ENCODE data around the gene PDZD7. TPM values are rescaled to one million over a fixed set of nuclear protein-coding genes. Genes with fewer than 3 reads are reported as not detected.

The PDZD7 gene
- total RNA-seq, 1 experiment from 2014 or later: 0.30 TPM

DNA sequence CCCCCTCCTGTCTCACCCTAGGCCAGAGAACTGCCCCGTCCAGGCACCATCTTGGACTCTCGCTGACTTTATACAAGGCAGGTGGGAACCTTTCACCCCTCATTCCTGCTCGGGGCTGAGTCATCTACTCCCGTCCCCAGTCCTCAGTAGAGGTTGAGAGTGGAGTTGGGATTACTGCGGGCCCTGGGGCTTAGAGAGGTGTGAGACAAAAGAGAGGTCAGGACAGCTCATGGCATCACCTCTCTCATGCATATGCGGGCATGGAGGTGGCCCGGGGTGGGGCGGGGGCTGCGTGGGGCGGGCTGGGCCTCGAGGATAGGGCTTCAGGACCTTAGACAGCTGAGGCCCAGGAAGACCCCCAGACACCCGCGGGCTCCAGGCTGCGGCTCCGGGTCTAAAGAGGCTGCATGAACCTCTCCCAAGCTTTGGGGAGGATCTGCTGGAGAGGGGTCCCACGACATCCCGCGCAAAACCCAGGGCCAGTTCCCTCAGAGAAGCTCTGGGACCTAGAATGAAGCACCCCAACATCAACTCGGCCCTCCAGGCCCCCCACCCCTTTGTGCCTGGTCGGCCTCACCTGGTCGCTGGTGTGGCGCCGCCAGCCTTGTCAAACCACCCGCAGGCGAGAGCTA lies 317 bp downstream of the PDZD7 start:
- no peaks in the 10 kb centered on the region for H3K36me3 ChIP-seq (ENCODE audit: insufficient read depth, low read length, poor library complexity, severe bottlenecking)
- H3K27ac ChIP-seq (ENCODE audit: low read depth, low read length, poor library complexity, severe bottlenecking): no peak overlapping the region
- ChIA-PET POLR2A (ENCODE audit: low non-redundant PET) (interaction anchor here (0.6 kb wide), 1 partner anchor 13 kb away, joined by 7 read pairs; no protein-coding TSS in a partner anchor), CTCF (interaction anchor here (0.7 to 1.6 kb wide), 4 partner anchors 11 to 20 kb away, joined by 3 to 13 read pairs (median 8); no protein-coding TSS in a partner anchor)
- TF ChIP-seq, protein P1, sequence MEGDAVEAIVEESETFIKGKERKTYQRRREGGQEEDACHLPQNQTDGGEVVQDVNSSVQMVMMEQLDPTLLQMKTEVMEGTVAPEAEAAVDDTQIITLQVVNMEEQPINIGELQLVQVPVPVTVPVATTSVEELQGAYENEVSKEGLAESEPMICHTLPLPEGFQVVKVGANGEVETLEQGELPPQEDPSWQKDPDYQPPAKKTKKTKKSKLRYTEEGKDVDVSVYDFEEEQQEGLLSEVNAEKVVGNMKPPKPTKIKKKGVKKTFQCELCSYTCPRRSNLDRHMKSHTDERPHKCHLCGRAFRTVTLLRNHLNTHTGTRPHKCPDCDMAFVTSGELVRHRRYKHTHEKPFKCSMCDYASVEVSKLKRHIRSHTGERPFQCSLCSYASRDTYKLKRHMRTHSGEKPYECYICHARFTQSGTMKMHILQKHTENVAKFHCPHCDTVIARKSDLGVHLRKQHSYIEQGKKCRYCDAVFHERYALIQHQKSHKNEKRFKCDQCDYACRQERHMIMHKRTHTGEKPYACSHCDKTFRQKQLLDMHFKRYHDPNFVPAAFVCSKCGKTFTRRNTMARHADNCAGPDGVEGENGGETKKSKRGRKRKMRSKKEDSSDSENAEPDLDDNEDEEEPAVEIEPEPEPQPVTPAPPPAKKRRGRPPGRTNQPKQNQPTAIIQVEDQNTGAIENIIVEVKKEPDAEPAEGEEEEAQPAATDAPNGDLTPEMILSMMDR (conservative IDR thresholded peaks at IDR 0.05; ENCODE audit: low read depth, low read length): no peak
- no peak for TF ChIP-seq EZH2 (IDR thresholded peaks at IDR 0.05; ENCODE audit: borderline replicate concordance, low read depth, low read length, poor library complexity, severe bottlenecking)
- no peaks in the 10 kb centered on the region for H3K27me3 ChIP-seq (replicated peaks; ENCODE audit: insufficient read depth, low read depth, low read length, poor library complexity)
- peak overlapping the region; percentile 56 for H3K4me3 ChIP-seq (ENCODE audit: low read depth, low read length, poor library complexity, severe bottlenecking)
- BruUV-seq (replicated peaks): no TSS peak
- H3K4me1 ChIP-seq (ENCODE audit: insufficient read depth, low read length, poor library complexity, severe bottlenecking): peaks cover 11% of the 10 kb centered on the region
- H3K9me3 ChIP-seq (ENCODE audit: low read depth, low read length, poor library complexity, severe bottlenecking): no peaks in the 10 kb centered on the region
- DNase-seq (ENCODE audit: low spot score): no peak
- intact Hi-C loops (cut with micrococcal nuclease; ENCODE audit: unreplicated experiment): no loop called here

DNA sequence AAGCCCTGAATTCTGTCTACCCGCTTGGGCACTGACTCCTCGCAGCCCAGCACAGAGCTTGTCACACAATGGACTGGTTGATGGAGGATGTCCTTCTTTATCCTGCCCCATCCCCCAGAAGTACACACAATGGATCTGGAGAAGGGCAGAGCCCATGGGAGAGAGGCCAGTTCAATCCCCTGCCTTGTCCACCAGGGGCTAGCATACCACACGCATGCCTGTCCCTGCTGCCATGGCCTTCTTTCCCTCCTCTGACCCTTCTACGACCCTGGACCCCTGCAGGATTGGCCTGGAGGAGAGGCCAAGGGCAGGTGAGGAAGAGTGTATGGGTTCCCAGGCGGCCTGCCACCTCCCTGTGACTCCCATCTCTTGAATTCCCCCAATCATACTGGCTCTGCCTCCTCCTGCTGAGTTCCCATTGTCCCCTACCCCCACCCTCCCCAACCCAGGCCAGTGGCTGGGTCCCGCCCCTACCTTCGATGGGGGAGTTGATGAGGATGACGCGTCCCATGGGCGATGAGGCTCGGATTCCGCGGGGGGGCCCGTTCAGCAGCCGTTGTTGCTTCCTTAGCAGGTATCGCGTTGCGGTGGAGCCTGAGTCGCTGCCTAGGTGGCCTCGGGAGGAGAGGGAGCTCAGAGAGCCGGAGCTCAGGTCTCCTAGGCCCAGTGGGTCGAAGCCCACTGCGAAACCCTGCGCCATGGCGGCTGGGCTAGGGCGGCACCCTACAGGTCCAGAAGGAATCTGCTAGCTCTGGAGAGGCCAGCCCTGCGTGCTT lies 1.2 kb downstream of the PDZD7 start:
- Histone ChIP-seq H3K4me1 (ENCODE audit: insufficient read depth, low read length, poor library complexity, severe bottlenecking) (peaks cover 11% of the 10 kb centered on the region), H3K36me3 (ENCODE audit: insufficient read depth, low read length, poor library complexity, severe bottlenecking) (no peaks in the 10 kb centered on the region), H3K4me3 (ENCODE audit: low read depth, low read length, poor library complexity, severe bottlenecking) (no peak overlapping the region), H3K27me3 (replicated peaks; ENCODE audit: insufficient read depth, low read depth, low read length, poor library complexity) (no peaks in the 10 kb centered on the region), H3K9me3 (ENCODE audit: low read depth, low read length, poor library complexity, severe bottlenecking) (no peaks in the 10 kb centered on the region), H3K27ac (ENCODE audit: low read depth, low read length, poor library complexity, severe bottlenecking) (no peak overlapping the region)
- intact Hi-C loops (cut with micrococcal nuclease; ENCODE audit: unreplicated experiment): no loop called here
- no TSS peak for BruUV-seq (replicated peaks)
- POLR2A ChIA-PET (ENCODE audit: low non-redundant PET): no interaction called here
- no peak for DNase-seq (ENCODE audit: low spot score)
- no peak for TF ChIP-seq EZH2 (IDR thresholded peaks at IDR 0.05; ENCODE audit: borderline replicate concordance, low read depth, low read length, poor library complexity, severe bottlenecking)
- TF ChIP-seq, protein P1 (conservative IDR thresholded peaks at IDR 0.05; ENCODE audit: low read depth, low read length): no peak
- CTCF ChIA-PET: interaction anchor here (0.8 to 1.6 kb wide), 4 partner anchors 10 to 20 kb away, joined by 4 to 13 read pairs (median 10); no protein-coding TSS in a partner anchor

DNA sequence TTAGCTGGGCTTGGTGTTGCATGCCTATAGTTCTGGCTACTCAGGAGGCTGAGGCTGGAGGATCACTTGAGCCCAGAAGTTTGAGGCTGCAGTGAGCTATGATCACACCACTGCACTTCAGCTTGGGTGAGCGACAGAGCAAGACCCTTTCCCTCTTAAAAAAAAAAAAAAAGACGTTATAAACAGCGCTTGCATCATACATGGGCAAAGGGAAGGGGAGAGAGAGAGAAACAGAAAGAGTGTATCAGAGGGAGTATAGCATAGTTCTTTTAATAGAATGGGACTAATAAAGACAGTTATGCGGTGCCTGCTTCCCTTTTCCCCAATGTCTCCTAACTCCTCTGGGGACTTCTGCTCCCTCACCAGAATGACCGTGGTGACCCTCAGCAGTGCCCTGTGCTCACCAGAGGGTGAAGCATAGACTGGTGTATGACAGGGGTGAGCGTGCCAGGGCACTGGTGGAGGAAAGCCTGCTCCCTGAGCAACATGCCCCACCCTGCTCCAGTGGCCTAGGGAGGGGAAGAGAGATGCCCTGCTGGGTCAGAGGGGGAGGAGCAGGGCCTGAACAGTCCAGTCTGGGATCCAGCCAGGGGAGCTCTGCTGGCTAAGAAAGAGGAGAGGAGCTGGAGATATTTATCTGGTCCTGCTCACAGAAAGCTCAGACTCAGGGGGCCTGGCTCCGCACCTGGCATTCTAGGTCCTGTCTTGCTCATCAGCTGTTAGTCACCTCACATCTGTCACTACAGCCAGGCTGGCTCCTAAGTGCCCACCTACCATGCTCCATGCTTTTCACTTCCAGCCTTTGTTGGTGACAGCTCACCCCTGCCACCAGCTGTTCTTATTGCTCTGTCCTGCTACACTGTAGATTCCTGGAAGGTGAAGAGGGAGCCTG lies 2.2 kb downstream of the PDZD7 start:
- H3K27ac ChIP-seq (ENCODE audit: low read depth, low read length, poor library complexity, severe bottlenecking): no peak overlapping the region
- H3K36me3 ChIP-seq (ENCODE audit: insufficient read depth, low read length, poor library complexity, severe bottlenecking): no peaks in the 10 kb centered on the region
- BruUV-seq (replicated peaks): no TSS peak
- H3K27me3 ChIP-seq (replicated peaks; ENCODE audit: insufficient read depth, low read depth, low read length, poor library complexity): no peaks in the 10 kb centered on the region
- ChIA-PET POLR2A (ENCODE audit: low non-redundant PET) (no interaction called here), CTCF (interaction anchor here (0.8 to 1.0 kb wide), 2 partner anchors 9 to 14 kb away, joined by 4 to 11 read pairs; no protein-coding TSS in a partner anchor)
- intact Hi-C loops (cut with micrococcal nuclease; ENCODE audit: unreplicated experiment): no loop called here
- peaks cover 11% of the 10 kb centered on the region for H3K4me1 ChIP-seq (ENCODE audit: insufficient read depth, low read length, poor library complexity, severe bottlenecking)
- DNase-seq (ENCODE audit: low spot score): no peak
- H3K4me3 ChIP-seq (ENCODE audit: low read depth, low read length, poor library complexity, severe bottlenecking): no peak overlapping the region
- TF ChIP-seq, protein P1 (conservative IDR thresholded peaks at IDR 0.05; ENCODE audit: low read depth, low read length): no peak
- TF ChIP-seq EZH2 (IDR thresholded peaks at IDR 0.05; ENCODE audit: borderline replicate concordance, low read depth, low read length, poor library complexity, severe bottlenecking): no peak
- no peaks in the 10 kb centered on the region for H3K9me3 ChIP-seq (ENCODE audit: low read depth, low read length, poor library complexity, severe bottlenecking)

All from A673 (cell line).